Tibial nerve (tissue), 4 donors: Measurements from ENCODE around the gene WBP1.
"Not testable (repeated sequence)": the region's sequence is repeated elsewhere in the genome, so short reads cannot be mapped to it uniquely, and the experiment has no call there.

Experiments used
- EP300 ChIP-seq, 2 donors: sonication (generic); formaldehyde crosslinking; IDR thresholded peaks; one replicate each; pipeline ENCODE4 v1.6.1; 2017; ENCODE audit warnings: antibody characterized with exemption in 2 of 2, mild to moderate bottlenecking in 1 of 2
- POLR2A ChIP-seq, 2 donors: fragments of 450-650 bp; IDR thresholded peaks; one replicate each; pipeline ENCODE4 v1.6.1; 2017; ENCODE audit warnings: antibody characterized with exemption in 2 of 2, mild to moderate bottlenecking in 2 of 2, moderate library complexity in 2 of 2
- TF ChIP-seq, protein P1 (sequence below), 5 experiments: fragments of 200-600 bp in 3 of 5; fragments of 450-650 bp in 2 of 5; sonication (generic) in 3 of 5; IDR thresholded peaks; one replicate each; pipeline ENCODE4 v1.5.1; 2016 to 2019; ENCODE audit warnings: antibody characterized with exemption in 5 of 5, mild to moderate bottlenecking in 3 of 5, moderate library complexity in 2 of 5

DNA sequence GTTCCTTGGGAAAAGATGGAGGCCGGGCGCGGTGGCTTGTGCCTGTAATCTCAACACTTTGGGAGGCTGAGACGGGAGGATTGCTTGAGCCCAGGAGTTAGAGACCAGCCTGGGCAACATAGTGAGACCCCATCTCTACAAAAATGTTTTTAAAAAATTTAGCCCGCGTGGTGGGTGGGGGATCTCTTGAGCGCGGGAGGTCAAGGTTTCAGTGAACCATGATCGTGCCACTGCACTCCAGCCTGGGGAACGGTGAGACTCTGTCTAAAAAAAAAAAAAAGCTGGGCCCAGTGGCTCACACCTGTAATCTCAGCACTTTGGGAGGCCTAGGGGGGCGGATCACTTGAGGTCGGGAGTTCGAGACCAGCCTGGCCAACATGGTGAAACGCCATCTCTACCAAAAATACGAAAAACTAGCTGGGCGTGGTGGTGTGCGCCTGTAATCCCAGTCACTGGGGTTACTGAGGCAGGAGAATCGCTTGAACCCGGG lies 25.5 kb downstream of the WBP1 start:
- TF ChIP-seq, protein P1, sequence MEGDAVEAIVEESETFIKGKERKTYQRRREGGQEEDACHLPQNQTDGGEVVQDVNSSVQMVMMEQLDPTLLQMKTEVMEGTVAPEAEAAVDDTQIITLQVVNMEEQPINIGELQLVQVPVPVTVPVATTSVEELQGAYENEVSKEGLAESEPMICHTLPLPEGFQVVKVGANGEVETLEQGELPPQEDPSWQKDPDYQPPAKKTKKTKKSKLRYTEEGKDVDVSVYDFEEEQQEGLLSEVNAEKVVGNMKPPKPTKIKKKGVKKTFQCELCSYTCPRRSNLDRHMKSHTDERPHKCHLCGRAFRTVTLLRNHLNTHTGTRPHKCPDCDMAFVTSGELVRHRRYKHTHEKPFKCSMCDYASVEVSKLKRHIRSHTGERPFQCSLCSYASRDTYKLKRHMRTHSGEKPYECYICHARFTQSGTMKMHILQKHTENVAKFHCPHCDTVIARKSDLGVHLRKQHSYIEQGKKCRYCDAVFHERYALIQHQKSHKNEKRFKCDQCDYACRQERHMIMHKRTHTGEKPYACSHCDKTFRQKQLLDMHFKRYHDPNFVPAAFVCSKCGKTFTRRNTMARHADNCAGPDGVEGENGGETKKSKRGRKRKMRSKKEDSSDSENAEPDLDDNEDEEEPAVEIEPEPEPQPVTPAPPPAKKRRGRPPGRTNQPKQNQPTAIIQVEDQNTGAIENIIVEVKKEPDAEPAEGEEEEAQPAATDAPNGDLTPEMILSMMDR (IDR thresholded peaks at IDR 0.05): not testable (repeated sequence)
- not testable (repeated sequence) for TF ChIP-seq POLR2A, EP300 (IDR thresholded peaks at IDR 0.05)
